ENCODE measurements around the gene SMARCB1.

Gene SMARCB1

DNA sequence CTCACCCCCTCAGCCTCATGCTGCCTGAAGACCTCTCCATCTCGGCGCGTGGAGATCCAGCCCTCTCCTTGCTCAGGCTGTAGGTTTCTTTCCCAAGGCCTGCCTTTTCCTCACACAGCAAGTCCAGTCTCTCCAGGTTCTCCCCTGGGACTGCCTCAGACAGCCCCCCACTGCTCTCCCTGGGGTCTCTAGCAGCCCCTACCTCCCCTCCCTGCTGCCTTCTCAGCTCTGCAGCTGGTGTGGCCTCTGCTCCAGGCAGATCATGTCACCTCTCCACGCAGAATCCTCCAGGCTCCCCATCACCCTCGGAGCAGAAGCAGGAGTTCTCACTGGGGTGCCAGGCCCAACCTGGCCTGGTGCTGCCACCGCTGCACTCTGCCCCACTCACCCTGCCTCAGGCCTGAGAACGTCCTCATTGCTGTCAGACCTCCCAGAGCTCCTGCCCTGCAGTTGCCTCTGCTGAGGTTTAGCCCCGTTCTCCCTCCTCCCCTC is 15.2 kb downstream of the SMARCB1 start:
- DNase-seq: no peak

DNA sequence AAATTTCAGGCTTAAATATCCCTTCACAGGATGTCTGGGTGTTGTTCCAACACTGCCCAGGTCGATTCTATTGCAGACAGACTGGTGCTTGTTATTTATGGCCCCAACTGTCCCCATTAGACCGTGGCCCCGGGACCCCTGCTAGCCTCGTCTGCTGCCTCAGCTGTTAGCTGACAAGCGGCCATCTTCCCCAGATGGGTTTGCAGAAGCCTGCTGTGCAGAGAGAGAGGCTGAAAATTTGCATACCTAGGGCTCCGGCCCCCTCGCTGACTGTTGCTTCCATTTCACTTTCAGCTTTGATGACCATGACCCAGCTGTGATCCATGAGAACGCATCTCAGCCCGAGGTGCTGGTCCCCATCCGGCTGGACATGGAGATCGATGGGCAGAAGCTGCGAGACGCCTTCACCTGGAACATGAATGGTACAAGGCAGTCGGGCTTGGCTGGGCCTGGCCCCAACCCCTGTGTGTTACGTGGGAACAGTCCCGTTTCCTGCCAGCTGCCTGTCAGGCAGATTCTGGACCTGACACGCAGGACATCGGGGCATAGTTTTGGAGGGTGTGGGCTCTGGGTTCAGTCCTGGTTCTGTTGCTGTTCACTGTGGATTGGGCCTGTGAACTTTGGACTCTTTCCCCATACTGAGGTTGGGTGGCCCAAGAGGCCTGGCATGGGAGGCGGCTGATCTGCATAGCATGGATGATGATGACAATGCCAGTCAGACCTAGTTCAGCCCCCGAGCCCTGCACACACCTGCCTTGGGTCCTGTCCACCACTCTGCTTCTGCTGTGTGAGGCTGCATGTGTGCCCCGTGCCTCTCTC is 16.4 kb downstream of the SMARCB1 start:
- DNase-seq: no peak

DNA sequence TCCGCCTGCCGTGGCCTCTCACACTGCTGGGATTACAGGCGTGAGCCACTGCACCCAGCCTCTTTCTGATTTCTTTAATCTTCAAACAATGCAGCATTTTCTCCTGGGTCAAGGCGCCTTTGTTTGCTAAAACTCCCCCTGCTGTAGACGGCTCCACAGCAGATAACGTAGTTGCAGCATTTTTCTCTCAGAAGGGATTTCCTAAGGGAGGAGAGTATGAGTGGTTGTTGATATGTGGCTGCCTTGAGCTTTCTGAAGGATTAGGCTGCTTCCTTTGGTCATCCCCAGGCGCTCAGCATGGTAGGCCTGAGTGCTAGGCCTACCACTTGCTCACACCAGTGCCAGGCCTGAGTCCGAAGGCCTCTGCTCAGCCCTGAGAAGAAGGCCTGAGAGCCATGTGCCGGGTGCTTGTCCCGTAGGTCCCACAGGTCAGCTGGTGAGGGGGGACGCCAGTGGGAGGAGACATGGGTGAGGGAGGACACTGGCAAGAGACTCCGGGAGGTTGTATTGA is 18.1 kb downstream of the SMARCB1 start:
- no peak for DNase-seq

DNA sequence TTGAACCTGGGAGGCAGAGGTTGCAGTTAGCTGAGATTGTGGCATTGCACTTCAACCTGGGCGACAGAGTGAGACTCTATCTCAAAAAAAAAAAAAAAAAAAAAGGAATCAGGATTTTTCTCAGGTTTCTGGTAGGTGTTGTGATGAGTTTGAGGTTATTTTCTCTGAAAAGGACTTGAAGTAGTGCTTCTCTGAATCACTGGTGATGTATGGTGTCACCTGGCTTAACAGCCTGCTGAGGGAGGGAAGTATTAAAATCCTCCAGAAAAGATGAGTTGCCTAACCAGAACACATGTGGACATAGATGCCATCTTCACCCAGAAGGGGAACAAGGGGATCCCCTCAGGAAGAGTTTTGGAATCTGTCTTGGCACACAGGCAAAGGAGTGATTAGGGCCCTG is 20.1 kb downstream of the SMARCB1 start:
- no peak for DNase-seq

DNA sequence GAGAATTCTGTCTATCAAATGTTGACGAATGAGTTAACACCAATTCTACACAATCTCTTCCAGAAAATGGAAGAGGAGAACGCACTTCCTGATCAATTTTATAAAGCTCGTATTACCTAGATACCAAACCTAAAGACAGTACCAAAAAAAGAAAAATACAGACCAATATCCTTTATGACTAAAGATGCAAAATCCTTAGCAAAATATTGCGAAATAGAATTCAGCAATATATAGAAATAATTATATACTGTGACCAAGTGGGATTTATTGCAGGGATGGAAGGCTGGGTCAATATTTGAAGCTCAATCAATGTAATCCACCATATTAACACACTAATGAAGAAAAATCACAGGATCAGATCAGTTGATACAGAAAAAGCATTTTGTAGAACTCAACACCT is 25.6 kb downstream of the SMARCB1 start:
- no peak for DNase-seq

DNA sequence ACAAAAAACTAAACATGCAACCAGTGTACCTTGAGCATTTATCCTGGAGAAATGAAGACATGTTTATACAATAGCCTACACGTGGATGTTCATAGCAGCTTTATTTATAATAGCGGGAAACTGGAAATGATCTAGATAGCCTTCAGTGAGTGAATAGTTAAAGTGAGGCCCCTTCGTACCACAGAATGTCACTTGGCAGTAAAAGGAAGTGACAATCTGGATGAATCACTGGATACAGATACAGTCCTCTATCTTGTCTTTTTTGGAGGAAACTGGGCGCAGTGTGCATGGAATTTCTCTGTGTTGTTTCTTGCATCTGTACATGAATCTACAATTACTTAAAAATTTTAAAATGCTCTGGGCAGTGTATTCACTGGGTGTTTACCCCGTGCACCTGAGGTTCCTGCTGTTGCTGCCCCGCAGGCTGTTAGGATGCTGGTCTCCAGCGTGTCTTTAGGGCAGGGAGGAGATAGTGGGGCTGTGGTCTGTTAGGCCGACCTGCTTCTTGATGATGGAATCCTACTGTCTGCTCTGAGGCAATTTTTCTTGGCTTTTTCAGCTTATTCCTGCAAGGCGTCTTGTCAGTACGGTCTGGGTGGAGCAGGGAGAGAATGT is 28.9 kb downstream of the SMARCB1 start:
- no peak for DNase-seq

DNA sequence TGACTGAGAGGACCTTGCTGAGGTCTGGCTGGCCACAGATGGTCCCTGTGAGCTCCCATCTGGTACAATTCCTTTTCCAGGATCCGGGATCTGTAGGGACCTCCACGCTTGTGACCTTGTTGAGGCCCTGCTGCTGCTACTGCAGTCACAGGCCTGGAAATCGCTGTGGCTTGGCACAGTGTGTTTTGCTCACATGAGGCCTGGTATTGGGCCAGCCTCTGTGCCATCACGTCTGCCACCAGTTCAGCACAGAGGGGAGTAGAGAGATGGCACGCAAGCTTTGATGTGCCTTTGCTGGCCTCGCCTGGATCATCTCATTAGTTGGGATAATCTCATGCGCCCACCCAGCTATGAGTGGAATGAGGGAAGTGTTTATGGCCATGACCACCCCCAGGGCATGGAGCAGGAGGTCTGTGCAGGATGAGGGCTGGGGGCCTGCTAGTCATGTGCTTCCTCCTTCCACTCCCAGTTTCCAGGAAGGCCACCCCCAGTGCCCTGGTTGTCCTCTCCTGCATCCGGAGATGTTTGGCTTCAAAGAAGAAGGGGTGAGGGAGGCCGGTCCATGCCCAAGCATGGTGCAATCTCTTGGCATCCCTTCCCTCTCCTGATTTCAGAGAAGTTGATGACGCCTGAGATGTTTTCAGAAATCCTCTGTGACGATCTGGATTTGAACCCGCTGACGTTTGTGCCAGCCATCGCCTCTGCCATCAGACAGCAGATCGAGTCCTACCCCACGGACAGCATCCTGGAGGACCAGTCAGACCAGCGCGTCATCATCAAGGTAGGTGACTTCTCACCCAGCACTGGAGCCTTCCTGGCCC is 29.6 kb downstream of the SMARCB1 start:
- peak in 17 of 51 donors; percentile 12 to 52 (median 26) for DNase-seq

DNA sequence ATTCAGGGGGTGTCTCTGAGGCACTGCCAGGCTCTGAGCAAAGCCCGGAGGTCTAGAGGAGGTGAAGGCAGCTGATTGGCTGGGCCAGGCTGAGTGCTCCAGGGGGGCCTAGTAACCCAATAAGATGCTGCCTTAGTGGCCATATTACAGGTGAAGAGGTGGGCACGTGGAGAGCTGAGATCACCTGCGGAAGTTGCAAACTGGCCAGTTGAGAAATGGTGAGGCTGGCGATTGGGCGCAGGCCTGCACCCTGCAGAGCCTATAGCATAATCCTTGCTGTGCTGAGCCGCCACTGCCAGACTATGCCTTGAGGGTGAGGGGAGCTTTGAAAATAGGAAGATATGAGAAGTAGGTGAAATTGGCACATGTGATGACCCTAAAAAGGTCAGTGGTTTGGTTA is 30.4 kb downstream of the SMARCB1 start:
- no peak for DNase-seq

DNA sequence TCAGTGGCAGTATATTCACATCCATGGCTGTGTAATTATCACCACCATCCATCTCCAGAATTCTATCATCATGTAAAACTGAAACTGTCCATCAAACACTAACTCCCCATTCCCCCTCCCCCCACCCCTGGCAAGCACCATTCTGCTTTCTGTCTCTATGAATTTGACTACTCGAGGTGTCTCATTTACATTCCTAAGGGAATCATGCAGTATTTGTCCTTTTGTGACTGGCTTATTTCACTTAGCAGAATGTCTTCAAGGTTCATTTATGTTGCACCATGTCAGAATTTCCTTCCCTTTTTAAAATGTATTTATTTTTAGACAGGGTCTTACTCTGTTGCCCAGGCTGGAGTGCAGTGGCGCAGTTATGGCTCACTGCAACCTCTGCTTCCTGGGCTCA is 31.8 kb downstream of the SMARCB1 start:
- DNase-seq: no peak

DNA sequence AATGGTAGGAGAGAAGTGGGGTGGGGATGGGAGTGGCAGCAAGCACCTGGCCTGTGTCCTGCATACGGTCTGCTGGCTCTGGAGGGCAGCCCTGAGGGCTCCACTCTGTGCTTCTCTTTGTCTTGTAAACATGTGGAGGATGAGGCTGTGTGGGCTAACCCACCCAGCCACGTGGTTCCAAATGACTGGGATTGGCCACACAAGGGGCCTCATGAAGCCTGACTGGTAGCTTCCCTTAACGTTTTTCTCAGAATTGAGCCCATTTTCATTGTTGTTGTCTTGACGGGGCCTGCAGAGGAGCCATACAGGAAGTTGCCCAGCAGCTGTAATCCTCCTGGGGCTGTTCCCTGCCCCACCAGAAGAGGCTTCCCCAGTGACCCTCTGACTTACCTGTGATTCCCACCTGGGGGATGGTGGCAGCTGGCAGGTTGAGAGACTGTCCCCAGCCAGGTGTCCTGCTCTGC is 34.0 kb downstream of the SMARCB1 start:
- DNase-seq: no peak

DNA sequence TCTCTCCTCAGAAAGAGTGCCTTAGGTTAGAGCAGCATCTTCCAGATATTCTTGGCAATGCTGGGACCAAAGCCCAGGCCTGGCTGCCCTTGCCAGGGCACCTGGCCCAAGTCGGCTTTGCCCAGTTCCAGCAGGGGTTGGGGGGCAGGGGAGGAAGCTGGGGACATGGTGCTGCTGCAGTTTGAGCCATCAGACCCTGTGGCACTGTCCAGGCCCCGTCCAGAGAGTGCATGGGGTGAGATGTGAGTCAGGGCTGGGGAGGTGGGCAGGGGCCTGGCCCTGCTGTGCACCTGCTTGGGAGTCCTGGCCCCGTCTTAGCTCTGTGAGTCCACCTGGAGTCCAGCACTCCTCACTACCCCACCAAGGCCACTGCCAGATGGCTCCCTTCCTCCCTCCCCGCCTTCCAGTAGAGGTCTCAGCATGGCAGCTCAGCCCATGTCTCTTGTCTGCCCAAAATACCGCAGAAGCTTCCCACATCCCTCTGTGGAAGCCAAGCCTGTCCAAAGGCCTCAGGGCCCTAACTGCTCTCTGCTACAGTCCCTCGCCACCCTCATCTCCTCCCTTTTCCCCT is 35.4 kb downstream of the SMARCB1 start:
- DNase-seq: peak in 12 of 51 donors; percentile 16 to 56 (median 33)

DNA sequence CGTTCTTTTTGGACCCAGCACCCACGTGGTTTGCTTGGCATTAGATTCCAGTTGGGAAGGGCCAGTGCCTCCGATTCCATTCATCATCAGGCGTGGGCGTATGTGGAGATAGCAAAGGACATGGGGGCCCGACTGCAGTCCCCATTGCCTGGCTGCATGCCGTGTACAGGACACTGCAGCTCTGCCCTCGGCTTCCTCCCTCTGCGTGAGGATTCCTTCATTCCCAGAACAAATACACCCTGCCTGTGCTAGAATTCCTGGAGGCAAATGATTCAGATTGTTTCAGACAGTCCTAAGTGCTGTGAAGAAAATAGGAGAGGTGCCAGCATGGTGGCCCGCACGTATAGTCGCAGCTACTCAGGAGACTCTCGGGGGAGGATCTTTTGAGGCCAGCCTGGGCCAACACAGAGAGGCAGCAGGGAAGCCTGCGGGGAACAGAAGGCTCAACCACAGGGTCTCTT is 36.6 kb downstream of the SMARCB1 start:
- peak in 1 of 51 donors; percentile 38 for DNase-seq

DNA sequence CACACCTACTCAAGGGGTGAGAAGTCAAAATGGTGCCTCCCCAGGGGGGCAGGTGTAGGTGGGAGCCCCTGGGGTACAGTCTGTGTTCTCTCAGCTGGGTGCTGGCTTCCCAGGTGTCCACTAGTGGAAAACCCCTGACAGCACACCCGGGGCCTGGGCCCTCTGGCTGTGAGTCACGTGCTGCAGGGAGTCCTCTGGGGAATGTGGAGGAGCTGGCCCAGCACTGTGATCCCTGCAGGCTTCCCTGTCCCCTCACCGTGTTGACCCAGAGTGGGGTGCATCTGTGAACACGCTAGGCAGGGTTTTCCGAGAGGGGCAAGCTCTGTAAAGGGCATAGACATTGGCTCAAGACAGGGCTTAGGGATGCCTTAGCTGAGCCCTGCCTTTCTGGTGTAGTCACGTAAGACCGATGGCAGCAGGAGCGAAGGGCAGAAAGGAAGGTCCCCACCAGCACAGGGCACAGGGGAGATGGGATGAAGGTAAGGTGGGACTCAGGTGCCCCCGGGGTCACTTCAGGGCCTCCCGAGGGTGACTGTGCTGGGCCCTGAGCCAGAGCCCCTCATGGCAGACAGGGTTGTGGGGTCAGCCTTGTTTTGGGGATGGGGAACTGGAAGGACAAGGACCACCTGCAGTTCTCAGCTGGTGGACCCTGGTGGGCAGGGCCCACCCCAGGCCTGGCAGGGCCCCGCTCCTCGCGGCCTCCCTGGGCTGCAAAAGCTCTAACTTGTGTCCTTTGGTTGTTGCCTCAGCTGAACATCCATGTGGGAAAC is 37.9 kb downstream of the SMARCB1 start:
- no peak for DNase-seq

DNA sequence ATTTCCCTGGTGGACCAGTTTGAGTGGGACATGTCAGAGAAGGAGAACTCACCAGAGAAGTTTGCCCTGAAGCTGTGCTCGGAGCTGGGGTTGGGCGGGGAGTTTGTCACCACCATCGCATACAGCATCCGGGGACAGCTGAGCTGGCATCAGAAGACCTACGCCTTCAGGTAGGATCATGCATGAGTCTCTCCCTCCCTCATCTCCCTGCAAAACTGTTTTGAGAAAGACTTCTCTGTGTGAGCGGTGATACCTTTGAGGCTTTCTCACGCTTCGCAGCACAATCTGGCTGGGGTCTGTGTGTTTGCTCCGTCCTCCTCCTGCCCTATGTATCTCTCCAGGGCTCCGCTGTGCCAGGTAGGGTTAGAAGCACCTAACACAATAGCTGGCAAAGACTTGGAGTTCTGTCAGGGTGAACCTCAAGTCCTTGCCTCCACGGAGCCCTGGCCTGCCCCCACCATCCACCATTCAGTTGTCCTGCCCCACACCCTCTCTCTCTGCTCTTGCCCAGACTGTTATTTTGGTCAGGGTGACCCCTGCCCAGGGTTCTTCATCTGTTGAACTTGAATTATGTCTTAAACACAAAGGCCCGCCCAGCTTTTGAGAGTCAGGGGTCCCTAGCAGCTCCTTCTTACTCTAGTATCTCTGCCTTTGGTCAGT is 38.6 kb downstream of the SMARCB1 start:
- no peak for DNase-seq

DNA sequence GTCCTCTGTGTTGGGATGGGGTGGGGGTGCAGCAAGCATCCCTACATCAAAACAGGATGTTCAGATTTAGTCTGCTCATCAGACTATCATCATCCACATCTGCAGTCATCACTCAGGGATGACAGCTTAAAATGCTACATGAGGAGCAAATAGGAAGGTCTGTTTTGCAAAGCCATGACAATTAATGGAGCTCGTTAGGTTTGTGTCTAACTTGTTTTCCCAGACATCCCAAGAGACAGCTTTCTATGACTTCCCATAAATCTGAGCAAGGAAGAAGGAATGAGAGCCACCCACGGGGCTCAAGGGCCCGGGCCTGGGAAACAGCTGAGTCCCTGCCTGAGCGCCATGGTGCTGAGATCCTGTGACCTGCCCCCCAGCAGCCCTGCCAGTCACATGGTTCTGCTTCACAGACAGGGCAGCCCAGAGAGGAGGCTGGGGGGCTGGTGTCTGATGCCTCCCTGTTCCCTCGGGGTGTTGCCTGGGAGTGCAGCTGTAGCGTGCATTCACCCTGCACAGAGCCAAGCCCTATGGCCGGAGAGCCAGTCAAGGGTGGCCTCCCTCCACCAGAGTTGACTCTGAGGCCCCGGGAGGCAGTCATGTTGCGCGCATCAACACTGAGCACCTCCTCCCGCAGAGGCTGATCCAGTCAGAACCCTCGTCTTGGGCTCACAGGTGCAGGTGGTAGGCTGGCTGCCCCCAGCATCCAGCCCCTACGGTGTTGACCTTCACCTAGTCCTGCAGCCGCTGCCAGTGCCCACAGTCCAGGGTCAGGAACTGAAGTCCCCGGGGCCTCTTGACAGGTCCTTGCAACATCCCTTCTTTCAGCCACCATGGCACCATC is 40.0 kb downstream of the SMARCB1 start:
- no peak for DNase-seq

DNA sequence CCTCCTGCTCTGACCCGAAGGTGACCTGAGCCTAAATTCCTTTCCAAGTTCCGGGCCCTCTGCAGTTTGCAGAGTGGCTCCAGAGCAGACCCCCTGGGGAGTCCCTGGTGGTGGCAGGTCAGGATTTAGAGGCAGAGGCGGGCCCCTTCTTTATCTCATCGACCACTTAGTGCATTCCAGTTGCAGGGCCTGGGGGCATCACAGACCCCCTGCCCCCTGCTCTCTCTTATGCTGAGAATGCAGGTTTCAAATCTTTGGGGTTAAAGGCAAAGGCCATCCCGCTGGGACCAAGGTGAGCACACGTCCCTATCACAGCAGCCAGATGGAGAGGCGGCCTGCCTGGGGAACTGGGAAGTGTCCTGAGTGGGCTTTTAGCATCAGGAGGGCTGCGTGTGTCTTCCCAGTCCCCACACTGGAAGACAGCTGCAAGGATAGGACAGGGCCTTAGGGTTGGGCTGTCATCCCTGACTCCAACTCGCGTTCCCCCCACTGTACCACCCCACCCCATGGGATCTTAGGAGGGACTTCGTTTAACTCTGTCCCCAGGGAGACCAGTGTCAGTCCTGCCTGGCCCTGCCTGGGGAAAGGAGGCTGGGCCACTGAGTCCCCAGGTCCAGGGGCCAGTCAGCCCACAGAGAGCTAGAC is 40.7 kb downstream of the SMARCB1 start:
- DNase-seq: no peak

DNA sequence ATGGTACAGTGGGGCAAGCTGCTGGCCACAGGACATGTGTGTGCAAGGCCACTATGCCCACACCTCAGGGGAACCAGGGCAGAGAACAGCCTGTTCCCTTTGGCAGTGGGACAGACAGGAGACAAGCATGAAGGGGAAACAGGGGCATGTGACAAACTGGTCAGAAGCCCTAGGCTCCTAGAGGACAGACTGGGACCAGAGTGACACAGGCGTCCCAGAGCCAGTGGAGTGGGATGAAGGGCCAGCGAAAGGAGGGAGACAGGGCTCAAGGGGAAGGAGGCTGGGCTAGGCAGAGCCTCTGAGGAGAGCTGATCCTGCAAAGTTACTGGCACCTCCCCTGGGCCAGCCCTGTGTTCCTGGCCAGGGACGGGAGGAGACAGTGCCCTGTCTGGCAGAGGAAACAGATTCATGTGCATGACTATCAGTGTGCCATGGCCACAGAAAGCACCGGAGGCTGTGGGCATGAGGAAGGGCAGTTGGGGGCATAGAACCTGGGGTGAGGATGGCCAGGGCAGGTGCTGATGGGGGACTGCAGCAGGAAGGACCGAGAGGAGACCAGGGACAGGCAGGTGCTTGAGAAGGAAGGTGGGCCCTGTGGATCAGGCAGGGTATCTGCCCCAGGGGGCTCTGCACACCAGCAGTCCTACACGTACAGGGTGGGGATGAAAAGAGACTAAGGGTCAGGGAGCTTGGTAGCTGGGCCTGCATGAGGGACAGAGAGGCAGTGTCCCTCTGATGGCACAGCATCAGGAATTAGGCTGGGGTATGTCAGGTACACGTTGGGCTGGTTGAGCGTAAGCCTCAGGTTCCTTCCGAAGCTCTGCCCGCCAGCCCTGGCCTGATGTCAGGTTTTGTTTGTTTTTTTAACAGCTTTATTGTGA is 42.3 kb downstream of the SMARCB1 start:
- DNase-seq: peak in 6 of 51 donors; percentile 13 to 52 (median 40)
